ENCODE measurements around the gene TPD52L3.

The TPD52L3 gene

GRCh38 chr9:6328103-6328502 lies at the start of gene TPD52L3:
TPD52L3 (plus strand) TSS chr9:6328375; CDS start chr9:6328596, 221 bp downstream.
- Mint-ChIP-seq H3K36me3 (no peaks in the 10 kb centered on the region), H3K27ac (no peak within 1 kb of the TSS), H3K27me3 (peaks cover 4 to 11% of the 10 kb centered on the region in 2 donors), H3K4me1 (peaks cover 3 to 6% of the 10 kb centered on the region in 2 donors), H3K9me3 (peaks cover 2 to 4% of the 10 kb centered on the region in 2 donors), H3K4me3 (no peak within 1 kb of the TSS)
- ATAC-seq (replicated peaks) (no peak), DNase-seq (no peak)

- Mint-ChIP-seq H3K27ac (no peak overlapping the region), H3K4me1 (no peaks in the 10 kb centered on the region), H3K36me3 (no peaks in the 10 kb centered on the region), H3K9me3 (no peaks in the 10 kb centered on the region), H3K27me3 (peaks cover 6 to 12% of the 10 kb centered on the region in 2 donors), H3K4me3 (no peak overlapping the region)
- no peak for ATAC-seq (replicated peaks)
- no peak for DNase-seq
Measured at GRCh38 chr9:6301858-6302257, 26.3 kb upstream of the TPD52L3 start.

GRCh38 chr9:6302417-6302816 lies 25.8 kb upstream of the TPD52L3 start:
- H3K36me3 Mint-ChIP-seq, result no peaks in the 10 kb centered on the region
- no peaks in the 10 kb centered on the region for H3K4me1 Mint-ChIP-seq
- ATAC-seq (replicated peaks) (no peak), DNase-seq (no peak)
- no peak overlapping the region for H3K27ac Mint-ChIP-seq
- H3K4me3 Mint-ChIP-seq, result no peak overlapping the region
- H3K27me3 Mint-ChIP-seq, result peaks cover 4 to 12% of the 10 kb centered on the region in 2 donors
- H3K9me3 Mint-ChIP-seq, result no peaks in the 10 kb centered on the region

DNA sequence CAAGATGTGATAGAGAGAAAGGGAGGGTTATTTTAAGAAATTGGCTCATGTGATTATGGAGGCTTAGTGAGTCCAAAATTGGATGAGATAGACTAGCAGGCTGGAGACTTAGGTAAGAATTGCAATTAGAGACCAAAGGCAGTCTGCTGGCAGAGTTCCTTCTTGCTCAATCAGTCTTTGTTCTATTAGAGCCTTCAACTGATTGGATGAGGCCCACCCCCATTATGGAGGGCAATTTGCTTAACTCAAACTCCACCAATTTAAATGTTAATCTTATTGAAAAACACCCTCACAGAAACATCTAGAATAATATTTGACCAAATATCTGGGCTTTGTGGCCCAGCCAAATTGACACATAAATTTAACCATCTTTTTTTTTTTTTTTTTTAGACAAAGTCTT lies 23.9 kb upstream of the TPD52L3 start:
- Mint-ChIP-seq H3K4me1 (peaks cover 0 to 3% of the 10 kb centered on the region in 2 donors), H3K27me3 (peaks cover 0 to 7% of the 10 kb centered on the region in 2 donors), H3K4me3 (no peak overlapping the region), H3K9me3 (no peaks in the 10 kb centered on the region), H3K27ac (no peak overlapping the region), H3K36me3 (no peaks in the 10 kb centered on the region)
- no peak for ATAC-seq (replicated peaks)
- DNase-seq, result no peak

GRCh38 chr9:6305954-6306563 lies 22.1 kb upstream of the TPD52L3 start:
- Mint-ChIP-seq H3K9me3 (no peaks in the 10 kb centered on the region), H3K27me3 (peaks cover 0 to 7% of the 10 kb centered on the region in 2 donors), H3K4me1 (peaks cover 0 to 3% of the 10 kb centered on the region in 2 donors), H3K27ac (no peak overlapping the region), H3K36me3 (no peaks in the 10 kb centered on the region), H3K4me3 (no peak overlapping the region)
- DNase-seq (no peak), ATAC-seq (replicated peaks) (peak; percentile 42 to 52)

DNA sequence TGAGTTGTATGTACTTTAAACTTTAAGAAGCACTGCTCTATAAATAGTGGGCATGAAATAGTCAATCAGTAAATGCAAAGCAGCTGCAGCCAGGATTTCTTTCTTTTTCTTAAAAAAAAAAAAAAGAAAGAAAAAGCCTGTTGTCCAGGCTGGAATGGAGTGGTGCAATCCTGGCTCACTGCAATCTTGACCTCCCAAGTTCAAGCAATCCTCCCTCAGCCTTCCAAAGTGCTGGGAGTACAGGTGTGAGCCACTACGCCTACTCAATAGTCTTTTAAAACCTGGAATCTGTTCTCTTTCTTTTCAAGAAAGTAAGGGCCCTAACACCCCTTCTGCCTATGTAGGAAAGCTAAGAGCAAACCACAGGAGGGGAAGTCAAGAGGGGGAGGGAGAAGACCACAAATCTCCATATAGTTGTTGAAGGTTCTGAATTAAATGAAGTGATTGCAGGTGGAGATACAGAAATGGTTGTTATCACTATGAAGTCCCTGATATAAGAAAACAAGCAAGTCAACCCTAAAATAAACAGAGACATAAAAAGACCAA lies 20.6 kb upstream of the TPD52L3 start:
- Mint-ChIP-seq H3K36me3 (no peaks in the 10 kb centered on the region), H3K27ac (no peak overlapping the region), H3K4me3 (no peak overlapping the region), H3K9me3 (no peaks in the 10 kb centered on the region), H3K4me1 (peaks cover 0 to 3% of the 10 kb centered on the region in 2 donors), H3K27me3 (peaks cover 0 to 7% of the 10 kb centered on the region in 2 donors)
- ATAC-seq (replicated peaks), result no peak
- no peak for DNase-seq

DNA sequence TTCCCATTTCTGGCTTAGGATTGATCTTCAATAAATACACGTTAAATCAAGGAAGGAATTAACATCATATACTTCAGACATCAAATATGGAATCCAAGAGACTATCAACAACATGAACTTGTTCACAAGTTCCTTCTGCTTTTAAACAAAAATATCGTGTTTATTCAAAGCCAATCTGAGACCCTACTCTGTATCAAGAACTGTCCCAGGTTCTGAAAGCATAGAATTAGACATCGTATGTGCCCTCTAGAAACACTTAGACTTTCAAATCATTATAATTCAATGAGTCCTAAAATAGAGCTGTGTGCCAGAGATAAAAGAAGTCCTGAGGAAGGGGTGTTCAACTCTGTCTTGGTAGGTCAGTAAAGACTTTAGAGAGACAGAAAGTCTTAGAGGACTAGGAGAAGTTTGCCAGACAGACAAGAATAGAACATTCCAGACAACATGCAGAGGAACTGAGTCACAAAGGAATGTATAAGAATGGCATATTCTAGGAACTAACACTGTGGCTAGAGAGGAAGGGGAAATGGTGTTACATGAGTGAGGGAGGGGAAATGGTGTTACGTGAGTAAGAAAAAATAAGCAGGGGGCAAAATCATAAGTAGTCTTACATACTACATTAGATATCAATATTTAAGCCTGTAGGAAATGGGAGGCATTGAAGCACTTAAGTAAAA lies 2.9 kb downstream of the TPD52L3 start:
- Mint-ChIP-seq H3K4me1 (no peaks in the 10 kb centered on the region), H3K9me3 (peaks cover 13 to 14% of the 10 kb centered on the region in 2 donors), H3K36me3 (peaks cover 2 to 9% of the 10 kb centered on the region in 2 donors), H3K4me3 (no peak overlapping the region), H3K27ac (no peak overlapping the region), H3K27me3 (peaks cover 13 to 15% of the 10 kb centered on the region in 2 donors)
- DNase-seq (no peak), ATAC-seq (replicated peaks) (no peak)

- DNase-seq (no peak), ATAC-seq (replicated peaks) (no peak)
- Mint-ChIP-seq H3K4me1 (no peaks in the 10 kb centered on the region), H3K9me3 (peaks cover 14 to 15% of the 10 kb centered on the region in 2 donors), H3K4me3 (no peak overlapping the region), H3K27ac (no peak overlapping the region), H3K27me3 (peaks cover 29 to 40% of the 10 kb centered on the region in 2 donors), H3K36me3 (peaks cover 2 to 9% of the 10 kb centered on the region in 2 donors)
Measured at GRCh38 chr9:6334305-6334704, 6.1 kb downstream of the TPD52L3 start.

GRCh38 chr9:6348766-6349165 lies 20.6 kb downstream of the TPD52L3 start:
- no peaks in the 10 kb centered on the region for H3K36me3 Mint-ChIP-seq

DNA sequence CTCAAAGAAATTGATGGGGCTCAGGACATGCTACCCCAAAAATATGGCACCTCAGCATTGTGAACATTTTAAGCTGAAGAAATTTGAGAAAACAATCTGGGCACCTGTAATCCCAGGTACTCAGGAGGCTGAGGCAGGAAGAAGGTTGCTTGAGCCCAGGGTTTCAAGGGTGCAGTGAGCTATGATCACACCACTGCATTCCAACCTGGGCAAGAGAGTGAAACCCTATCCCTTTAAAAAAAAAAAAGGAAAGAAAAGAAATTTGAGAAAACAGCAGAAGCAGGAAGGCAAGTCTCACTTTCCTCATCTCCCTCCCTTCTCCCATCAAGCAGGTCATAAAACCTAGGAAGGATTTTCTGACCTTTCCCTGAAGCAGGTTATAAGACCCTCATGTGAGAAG lies 23.6 kb downstream of the TPD52L3 start:
- ATAC-seq (replicated peaks) (no peak), DNase-seq (no peak)
- Mint-ChIP-seq H3K36me3 (no peaks in the 10 kb centered on the region), H3K4me1 (peaks cover 3 to 13% of the 10 kb centered on the region in 2 donors), H3K9me3 (no peaks in the 10 kb centered on the region), H3K27me3 (peaks cover 4 to 16% of the 10 kb centered on the region in 2 donors), H3K4me3 (no peak overlapping the region), H3K27ac (no peak overlapping the region)

More at GRCh38 chr9:6348766-6349165, 20.6 kb downstream of the TPD52L3 start:
- DNase-seq (no peak), ATAC-seq (replicated peaks) (no peak)
- Mint-ChIP-seq H3K4me3 (no peak overlapping the region), H3K27me3 (peaks cover 9 to 24% of the 10 kb centered on the region in 2 donors), H3K9me3 (peaks cover 0 to 2% of the 10 kb centered on the region in 2 donors), H3K4me1 (peaks cover 0 to under 1% of the 10 kb centered on the region in 2 donors), H3K27ac (no peak overlapping the region)

DNA sequence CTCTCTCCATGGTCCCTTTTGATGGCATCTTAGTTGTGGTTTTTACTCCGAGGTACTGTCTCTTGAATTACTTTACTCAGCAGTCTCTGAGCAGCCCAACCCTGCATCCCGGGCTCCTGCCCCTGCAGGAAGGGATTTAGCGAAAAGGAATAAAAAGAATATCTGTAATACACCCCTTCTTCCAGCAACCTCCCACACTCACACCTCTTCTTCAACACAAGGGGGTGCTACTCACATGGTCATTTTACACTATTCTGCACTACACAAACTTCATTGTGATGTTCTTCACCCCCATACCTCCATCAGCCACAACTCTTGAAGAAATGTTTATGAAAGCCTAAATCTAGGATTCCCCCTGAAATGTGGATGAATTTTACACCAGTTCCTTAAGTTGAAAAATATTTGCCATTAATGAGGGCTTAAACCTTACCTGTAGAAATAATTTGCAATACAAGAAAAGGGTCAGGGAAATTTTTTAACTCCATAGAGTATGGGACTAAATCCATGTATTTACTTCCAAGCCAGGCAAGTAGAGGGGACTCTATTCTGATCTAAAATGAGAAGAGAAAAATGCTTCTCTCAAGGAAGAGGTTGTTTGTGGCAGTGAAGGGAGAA lies 26.0 kb downstream of the TPD52L3 start:
- no peaks in the 10 kb centered on the region for H3K36me3 Mint-ChIP-seq
- ATAC-seq (replicated peaks) (peak; percentile 98), DNase-seq (peak; percentile 21)
- peaks cover 3 to 13% of the 10 kb centered on the region in 2 donors for H3K4me1 Mint-ChIP-seq
- H3K27ac Mint-ChIP-seq, result peak overlapping the region; percentile 65
- H3K9me3 Mint-ChIP-seq, result no peaks in the 10 kb centered on the region
- H3K27me3 Mint-ChIP-seq, result peaks cover 4 to 11% of the 10 kb centered on the region in 2 donors
- no peak overlapping the region for H3K4me3 Mint-ChIP-seq

DNA sequence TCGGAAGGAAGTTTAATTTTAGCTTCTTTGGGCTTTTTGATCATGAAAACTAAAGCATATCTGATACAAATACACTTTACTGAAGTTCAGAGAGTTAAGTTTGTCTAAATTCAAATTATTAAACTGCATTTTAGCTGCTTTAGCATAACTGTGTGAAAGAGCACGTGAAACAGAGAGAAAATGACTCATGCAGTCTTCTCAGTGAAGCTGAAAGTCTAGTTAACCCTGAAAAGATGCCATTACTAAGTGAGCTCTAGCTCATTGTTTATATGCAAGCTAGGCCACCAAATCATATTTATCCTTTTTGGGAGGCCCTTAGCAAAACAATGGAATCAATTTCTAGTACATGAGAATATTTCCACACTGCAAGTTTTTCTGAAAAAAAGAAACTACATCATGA lies 27.6 kb downstream of the TPD52L3 start:
- H3K9me3 Mint-ChIP-seq, result no peaks in the 10 kb centered on the region
- peaks cover 4 to 11% of the 10 kb centered on the region in 2 donors for H3K27me3 Mint-ChIP-seq
- H3K4me1 Mint-ChIP-seq, result peaks cover 3 to 13% of the 10 kb centered on the region in 2 donors
- ATAC-seq (replicated peaks) (no peak), DNase-seq (no peak)
- H3K36me3 Mint-ChIP-seq, result no peaks in the 10 kb centered on the region
- H3K27ac Mint-ChIP-seq, result no peak overlapping the region
- no peak overlapping the region for H3K4me3 Mint-ChIP-seq

- H3K4me3 Mint-ChIP-seq, result no peak overlapping the region
- H3K4me1 Mint-ChIP-seq, result peaks cover 3 to 13% of the 10 kb centered on the region in 2 donors
- H3K36me3 Mint-ChIP-seq, result no peaks in the 10 kb centered on the region
- no peak for DNase-seq
- no peak for ATAC-seq (replicated peaks)
- H3K9me3 Mint-ChIP-seq, result no peaks in the 10 kb centered on the region
- H3K27ac Mint-ChIP-seq, result no peak overlapping the region
- H3K27me3 Mint-ChIP-seq, result peaks cover 4 to 11% of the 10 kb centered on the region in 2 donors
Measured at GRCh38 chr9:6356441-6356840, 28.3 kb downstream of the TPD52L3 start.

DNA sequence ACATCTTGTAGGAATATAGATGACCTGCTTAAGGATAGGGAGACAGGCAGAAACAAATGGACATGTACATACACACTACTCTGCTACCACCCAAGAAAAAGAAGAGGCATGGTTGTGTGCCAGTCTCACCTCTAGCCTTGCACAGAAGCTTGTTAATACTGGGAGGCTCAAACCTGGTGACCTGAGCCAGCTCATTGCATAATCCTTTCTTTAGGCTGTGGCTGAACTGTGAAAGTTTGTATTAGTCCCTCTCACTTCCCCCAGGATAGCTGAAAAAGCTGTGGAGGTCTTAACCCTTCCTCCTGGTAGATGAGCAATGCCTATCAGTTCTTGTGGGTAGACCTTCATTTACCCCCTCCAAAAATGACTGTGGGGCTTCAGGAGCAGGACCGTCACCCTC lies 28.7 kb downstream of the TPD52L3 start:
- no peak for ATAC-seq (replicated peaks)
- Mint-ChIP-seq H3K27me3 (peaks cover 4 to 11% of the 10 kb centered on the region in 2 donors), H3K36me3 (no peaks in the 10 kb centered on the region), H3K27ac (no peak overlapping the region), H3K4me3 (no peak overlapping the region), H3K4me1 (peaks cover 3 to 13% of the 10 kb centered on the region in 2 donors), H3K9me3 (no peaks in the 10 kb centered on the region)
- DNase-seq, result no peak
